Measurements from ENCODE around the gene TMEM63C.
A peak's percentile ranks its signal among the peaks of the same experiment; 100 is the strongest.

Gene TMEM63C

DNA sequence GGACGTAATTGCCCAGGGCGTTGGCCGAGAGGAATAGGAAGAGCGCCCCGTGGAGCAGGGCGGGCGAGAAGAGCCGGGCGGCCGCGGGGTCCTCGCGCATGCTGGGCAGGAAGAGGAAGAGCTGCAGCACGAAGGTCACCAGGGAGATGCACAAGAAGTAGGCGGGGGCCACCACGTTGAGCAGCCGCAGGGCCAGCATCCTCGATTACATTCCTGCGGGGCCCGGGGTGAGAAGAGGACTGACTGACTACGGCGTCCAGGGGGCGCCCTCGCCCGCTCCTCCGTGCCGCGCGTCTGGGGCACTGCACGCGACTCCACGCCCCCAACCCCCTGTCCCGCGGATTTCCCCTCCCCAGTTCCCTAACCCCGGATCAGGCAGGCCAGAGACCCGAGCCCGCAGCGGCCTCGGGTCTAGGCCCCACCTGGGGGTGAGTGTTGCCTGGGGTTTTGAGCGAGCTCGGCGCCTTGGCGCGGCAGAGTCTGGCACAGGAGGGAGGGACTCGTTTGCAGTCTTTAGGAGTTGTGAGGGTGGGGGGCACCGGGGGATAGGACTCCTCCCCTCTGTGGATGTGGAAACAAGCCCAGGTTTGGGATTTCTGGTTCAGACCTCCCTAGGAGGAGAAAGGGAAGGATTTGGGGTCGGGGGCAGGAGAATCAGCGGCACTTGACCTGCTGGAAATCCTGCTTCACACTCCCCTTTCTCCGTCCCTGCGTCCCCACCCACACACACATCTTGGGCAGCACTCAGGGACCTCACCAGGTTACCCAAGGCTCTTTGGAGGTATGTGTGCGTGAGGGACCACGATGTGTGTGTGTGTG lies 41.8 kb upstream of the TMEM63C start (continued):
- TF ChIP-seq, protein P1, sequence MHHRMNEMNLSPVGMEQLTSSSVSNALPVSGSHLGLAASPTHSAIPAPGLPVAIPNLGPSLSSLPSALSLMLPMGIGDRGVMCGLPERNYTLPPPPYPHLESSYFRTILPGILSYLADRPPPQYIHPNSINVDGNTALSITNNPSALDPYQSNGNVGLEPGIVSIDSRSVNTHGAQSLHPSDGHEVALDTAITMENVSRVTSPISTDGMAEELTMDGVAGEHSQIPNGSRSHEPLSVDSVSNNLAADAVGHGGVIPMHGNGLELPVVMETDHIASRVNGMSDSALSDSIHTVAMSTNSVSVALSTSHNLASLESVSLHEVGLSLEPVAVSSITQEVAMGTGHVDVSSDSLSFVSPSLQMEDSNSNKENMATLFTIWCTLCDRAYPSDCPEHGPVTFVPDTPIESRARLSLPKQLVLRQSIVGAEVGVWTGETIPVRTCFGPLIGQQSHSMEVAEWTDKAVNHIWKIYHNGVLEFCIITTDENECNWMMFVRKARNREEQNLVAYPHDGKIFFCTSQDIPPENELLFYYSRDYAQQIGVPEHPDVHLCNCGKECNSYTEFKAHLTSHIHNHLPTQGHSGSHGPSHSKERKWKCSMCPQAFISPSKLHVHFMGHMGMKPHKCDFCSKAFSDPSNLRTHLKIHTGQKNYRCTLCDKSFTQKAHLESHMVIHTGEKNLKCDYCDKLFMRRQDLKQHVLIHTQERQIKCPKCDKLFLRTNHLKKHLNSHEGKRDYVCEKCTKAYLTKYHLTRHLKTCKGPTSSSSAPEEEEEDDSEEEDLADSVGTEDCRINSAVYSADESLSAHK (tag by site-specific recombination; IDR thresholded peaks at IDR 0.05): no peak
- TF ChIP-seq ZNF558 (tag by site-specific recombination; IDR thresholded peaks at IDR 0.05) (no peak), ZNF221 (tag by site-specific recombination; IDR thresholded peaks at IDR 0.05; ENCODE audit: borderline replicate concordance) (no peak), ZNF664 (tag by site-specific recombination; IDR thresholded peaks at IDR 0.05) (no peak), ZFP3 (tag by site-specific recombination; IDR thresholded peaks at IDR 0.05; ENCODE audit: low read depth) (no peak), KLF8 (tag by site-specific recombination; IDR thresholded peaks at IDR 0.05) (0 out of 2 replicates have a peak, but pooled peaks have one; percentile 36), ZIC2 (tag by site-specific recombination; IDR thresholded peaks at IDR 0.05) (peak; percentile 66), ZNF169 (tag by site-specific recombination; IDR thresholded peaks at IDR 0.05) (no peak), ZNF23 (tag by site-specific recombination; IDR thresholded peaks at IDR 0.05; ENCODE audit: borderline replicate concordance) (no peak), ZNF501 (tag by site-specific recombination; IDR thresholded peaks at IDR 0.05) (no peak), ZNF391 (tag by site-specific recombination; IDR thresholded peaks at IDR 0.05; ENCODE audit: borderline replicate concordance, low read depth) (no peak), ZNF837 (tag by site-specific recombination; IDR thresholded peaks at IDR 0.05) (no peak), ZNF791 (tag by site-specific recombination; IDR thresholded peaks at IDR 0.05) (no peak), ZSCAN30 (tag by site-specific recombination; IDR thresholded peaks at IDR 0.05) (peak; percentile 31; the same call in 1 of the 2 replicates), ZNF138 (tag by site-specific recombination; IDR thresholded peaks at IDR 0.05; ENCODE audit: borderline replicate concordance) (no peak), ZNF626 (tag by site-specific recombination; IDR thresholded peaks at IDR 0.05) (no peak), HOXA7 (CRISPR knock-in tag; IDR thresholded peaks at IDR 0.05; ENCODE audit: borderline replicate concordance) (no peak), ZNF529 (tag by site-specific recombination; IDR thresholded peaks at IDR 0.05; ENCODE audit: insufficient replicate concordance) (no peak), ZBTB20 (tag by site-specific recombination; IDR thresholded peaks at IDR 0.05) (peak; percentile 51; the same call in 1 of the 2 replicates), ZNF248 (tag by site-specific recombination; IDR thresholded peaks at IDR 0.05) (no peak), ZNF24 (tag by site-specific recombination; IDR thresholded peaks at IDR 0.05) (no peak), ZNF302 (tag by site-specific recombination; IDR thresholded peaks at IDR 0.05; ENCODE audit: low read depth) (no peak), ZNF202 (tag by site-specific recombination; IDR thresholded peaks at IDR 0.05; ENCODE audit: borderline replicate concordance) (no peak), ZNF560 (tag by site-specific recombination; IDR thresholded peaks at IDR 0.05; ENCODE audit: borderline replicate concordance) (no peak)
- TF ChIP-seq, protein P2, sequence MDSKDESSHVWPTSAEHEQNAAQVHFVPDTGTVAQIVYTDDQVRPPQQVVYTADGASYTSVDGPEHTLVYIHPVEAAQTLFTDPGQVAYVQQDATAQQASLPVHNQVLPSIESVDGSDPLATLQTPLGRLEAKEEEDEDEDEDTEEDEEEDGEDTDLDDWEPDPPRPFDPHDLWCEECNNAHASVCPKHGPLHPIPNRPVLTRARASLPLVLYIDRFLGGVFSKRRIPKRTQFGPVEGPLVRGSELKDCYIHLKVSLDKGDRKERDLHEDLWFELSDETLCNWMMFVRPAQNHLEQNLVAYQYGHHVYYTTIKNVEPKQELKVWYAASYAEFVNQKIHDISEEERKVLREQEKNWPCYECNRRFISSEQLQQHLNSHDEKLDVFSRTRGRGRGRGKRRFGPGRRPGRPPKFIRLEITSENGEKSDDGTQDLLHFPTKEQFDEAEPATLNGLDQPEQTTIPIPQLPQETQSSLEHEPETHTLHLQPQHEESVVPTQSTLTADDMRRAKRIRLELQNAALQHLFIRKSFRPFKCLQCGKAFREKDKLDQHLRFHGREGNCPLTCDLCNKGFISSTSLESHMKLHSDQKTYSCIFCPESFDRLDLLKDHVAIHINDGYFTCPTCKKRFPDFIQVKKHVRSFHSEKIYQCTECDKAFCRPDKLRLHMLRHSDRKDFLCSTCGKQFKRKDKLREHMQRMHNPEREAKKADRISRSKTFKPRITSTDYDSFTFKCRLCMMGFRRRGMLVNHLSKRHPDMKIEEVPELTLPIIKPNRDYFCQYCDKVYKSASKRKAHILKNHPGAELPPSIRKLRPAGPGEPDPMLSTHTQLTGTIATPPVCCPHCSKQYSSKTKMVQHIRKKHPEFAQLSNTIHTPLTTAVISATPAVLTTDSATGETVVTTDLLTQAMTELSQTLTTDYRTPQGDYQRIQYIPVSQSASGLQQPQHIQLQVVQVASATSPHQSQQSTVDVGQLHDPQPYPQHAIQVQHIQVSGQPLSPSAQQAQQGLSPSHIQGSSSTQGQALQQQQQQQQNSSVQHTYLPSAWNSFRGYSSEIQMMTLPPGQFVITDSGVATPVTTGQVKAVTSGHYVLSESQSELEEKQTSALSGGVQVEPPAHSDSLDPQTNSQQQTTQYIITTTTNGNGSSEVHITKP (tag by site-specific recombination; IDR thresholded peaks at IDR 0.05): 0 out of 2 replicates have a peak, but pooled peaks have one; percentile 4
- TF ChIP-seq, protein P3, sequence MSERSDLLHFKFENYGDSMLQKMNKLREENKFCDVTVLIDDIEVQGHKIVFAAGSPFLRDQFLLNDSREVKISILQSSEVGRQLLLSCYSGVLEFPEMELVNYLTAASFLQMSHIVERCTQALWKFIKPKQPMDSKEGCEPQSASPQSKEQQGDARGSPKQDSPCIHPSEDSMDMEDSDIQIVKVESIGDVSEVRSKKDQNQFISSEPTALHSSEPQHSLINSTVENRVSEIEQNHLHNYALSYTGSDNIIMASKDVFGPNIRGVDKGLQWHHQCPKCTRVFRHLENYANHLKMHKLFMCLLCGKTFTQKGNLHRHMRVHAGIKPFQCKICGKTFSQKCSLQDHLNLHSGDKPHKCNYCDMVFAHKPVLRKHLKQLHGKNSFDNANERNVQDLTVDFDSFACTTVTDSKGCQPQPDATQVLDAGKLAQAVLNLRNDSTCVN (tag by site-specific recombination; optimal IDR thresholded peaks at IDR 0.05): peak; percentile 65
- TF ChIP-seq, protein P4, sequence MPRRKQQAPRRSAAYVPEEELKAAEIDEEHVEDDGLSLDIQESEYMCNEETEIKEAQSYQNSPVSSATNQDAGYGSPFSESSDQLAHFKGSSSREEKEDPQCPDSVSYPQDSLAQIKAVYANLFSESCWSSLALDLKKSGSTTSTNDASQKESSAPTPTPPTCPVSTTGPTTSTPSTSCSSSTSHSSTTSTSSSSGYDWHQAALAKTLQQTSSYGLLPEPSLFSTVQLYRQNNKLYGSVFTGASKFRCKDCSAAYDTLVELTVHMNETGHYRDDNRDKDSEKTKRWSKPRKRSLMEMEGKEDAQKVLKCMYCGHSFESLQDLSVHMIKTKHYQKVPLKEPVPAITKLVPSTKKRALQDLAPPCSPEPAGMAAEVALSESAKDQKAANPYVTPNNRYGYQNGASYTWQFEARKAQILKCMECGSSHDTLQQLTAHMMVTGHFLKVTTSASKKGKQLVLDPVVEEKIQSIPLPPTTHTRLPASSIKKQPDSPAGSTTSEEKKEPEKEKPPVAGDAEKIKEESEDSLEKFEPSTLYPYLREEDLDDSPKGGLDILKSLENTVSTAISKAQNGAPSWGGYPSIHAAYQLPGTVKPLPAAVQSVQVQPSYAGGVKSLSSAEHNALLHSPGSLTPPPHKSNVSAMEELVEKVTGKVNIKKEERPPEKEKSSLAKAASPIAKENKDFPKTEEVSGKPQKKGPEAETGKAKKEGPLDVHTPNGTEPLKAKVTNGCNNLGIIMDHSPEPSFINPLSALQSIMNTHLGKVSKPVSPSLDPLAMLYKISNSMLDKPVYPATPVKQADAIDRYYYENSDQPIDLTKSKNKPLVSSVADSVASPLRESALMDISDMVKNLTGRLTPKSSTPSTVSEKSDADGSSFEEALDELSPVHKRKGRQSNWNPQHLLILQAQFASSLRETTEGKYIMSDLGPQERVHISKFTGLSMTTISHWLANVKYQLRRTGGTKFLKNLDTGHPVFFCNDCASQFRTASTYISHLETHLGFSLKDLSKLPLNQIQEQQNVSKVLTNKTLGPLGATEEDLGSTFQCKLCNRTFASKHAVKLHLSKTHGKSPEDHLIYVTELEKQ (tag by site-specific recombination; IDR thresholded peaks at IDR 0.05; ENCODE audit: borderline replicate concordance): no peak
- TF ChIP-seq, protein P5, sequence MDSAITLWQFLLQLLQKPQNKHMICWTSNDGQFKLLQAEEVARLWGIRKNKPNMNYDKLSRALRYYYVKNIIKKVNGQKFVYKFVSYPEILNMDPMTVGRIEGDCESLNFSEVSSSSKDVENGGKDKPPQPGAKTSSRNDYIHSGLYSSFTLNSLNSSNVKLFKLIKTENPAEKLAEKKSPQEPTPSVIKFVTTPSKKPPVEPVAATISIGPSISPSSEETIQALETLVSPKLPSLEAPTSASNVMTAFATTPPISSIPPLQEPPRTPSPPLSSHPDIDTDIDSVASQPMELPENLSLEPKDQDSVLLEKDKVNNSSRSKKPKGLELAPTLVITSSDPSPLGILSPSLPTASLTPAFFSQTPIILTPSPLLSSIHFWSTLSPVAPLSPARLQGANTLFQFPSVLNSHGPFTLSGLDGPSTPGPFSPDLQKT (IDR thresholded peaks at IDR 0.05; ENCODE audit: borderline replicate concordance, low read depth, low read length): no peak
